ENCODE data around the gene GCA.

Gene GCA

GRCh38 chr2:162328424-162329157 lies 15.3 kb upstream of the GCA start:
- no peak for DNase-seq

- DNase-seq = no peak
Measured at GRCh38 chr2:162330881-162331280, 13.1 kb upstream of the GCA start.

- DNase-seq = peak; percentile 36
Measured at GRCh38 chr2:162333968-162334367, 10.0 kb upstream of the GCA start.

- DNase-seq = peak; percentile 66
Measured at GRCh38 chr2:162337868-162338267, 6.1 kb upstream of the GCA start.

- no peak for DNase-seq
Measured at GRCh38 chr2:162340822-162341221, 3.1 kb upstream of the GCA start.

- peak; percentile 50 for DNase-seq
Measured at GRCh38 chr2:162342321-162342720, 1.6 kb upstream of the GCA start.

GRCh38 chr2:162342841-162343240 lies 1.1 kb upstream of the GCA start:
- DNase-seq = peak; percentile 81

GRCh38 chr2:162343492-162343823 lies 474 bp upstream of the GCA start:
- DNase-seq = no peak

GRCh38 chr2:162344617-162344950 lies 652 bp downstream of the GCA start:
- DNase-seq = peak; percentile 75

GRCh38 chr2:162365392-162365791 lies 21.5 kb downstream of the GCA start:
- no peak for DNase-seq

GRCh38 chr2:162368494-162368893 lies 24.6 kb downstream of the GCA start:
- DNase-seq = no peak

GRCh38 chr2:162369551-162369950 lies 25.6 kb downstream of the GCA start:
- DNase-seq = no peak

GRCh38 chr2:162370931-162371330 lies 27.0 kb downstream of the GCA start:
- DNase-seq = no peak

- DNase-seq = no peak
Measured at GRCh38 chr2:162372818-162373217, 28.9 kb downstream of the GCA start.

GRCh38 chr2:162379719-162380580 lies 36.0 kb downstream of the GCA start:
- DNase-seq = no peak

GRCh38 chr2:162381851-162382250 lies 37.9 kb downstream of the GCA start:
- DNase-seq = no peak

- peak; percentile 3 for DNase-seq
Measured at GRCh38 chr2:162382278-162382677, 38.3 kb downstream of the GCA start.

GRCh38 chr2:162385536-162385935 lies 41.6 kb downstream of the GCA start:
- no peak for DNase-seq

- no peak for DNase-seq
Measured at GRCh38 chr2:162390801-162391200, 46.9 kb downstream of the GCA start.

- DNase-seq = no peak
Measured at GRCh38 chr2:162400336-162400735, 56.4 kb downstream of the GCA start.

GRCh38 chr2:162401871-162402270 lies 57.9 kb downstream of the GCA start:
- DNase-seq = no peak

- DNase-seq = no peak
Measured at GRCh38 chr2:162403884-162404283, 60.0 kb downstream of the GCA start.
